GM12864 (cell line): ENCODE results near the gene ZNF775.

Experiments used
- DNase-seq: peaks from one replicate; pipeline ENCODE4 v3.0.0-alpha.2; 2011; ENCODE audit warnings: low read depth
- H3K4me3 ChIP-seq: 2 replicates; pipeline ENCODE4 v1.5.1; 2011; ENCODE audit warnings: mild to moderate bottlenecking, low read depth, low read length, control low read depth
- TF ChIP-seq, protein P1 (sequence below): IDR thresholded peaks from 2 replicates; pipeline ENCODE4 v1.5.1; 2011; ENCODE audit warnings: low read depth, mild to moderate bottlenecking, moderate library complexity, low read length, control low read depth, inconsistent platforms; ENCODE audit errors: missing control alignments

The ZNF775 gene

GRCh38 chr7:150378853-150379440 lies at the start of gene ZNF775:
TSS of gene ZNF775 (plus strand) at chr7:150379330. CDS start at chr7:150388471, 9,141 bp downstream.
- peak within 1 kb of the TSS; percentile 90 for H3K4me3 ChIP-seq
- DNase-seq: no peak
- TF ChIP-seq, protein P1, sequence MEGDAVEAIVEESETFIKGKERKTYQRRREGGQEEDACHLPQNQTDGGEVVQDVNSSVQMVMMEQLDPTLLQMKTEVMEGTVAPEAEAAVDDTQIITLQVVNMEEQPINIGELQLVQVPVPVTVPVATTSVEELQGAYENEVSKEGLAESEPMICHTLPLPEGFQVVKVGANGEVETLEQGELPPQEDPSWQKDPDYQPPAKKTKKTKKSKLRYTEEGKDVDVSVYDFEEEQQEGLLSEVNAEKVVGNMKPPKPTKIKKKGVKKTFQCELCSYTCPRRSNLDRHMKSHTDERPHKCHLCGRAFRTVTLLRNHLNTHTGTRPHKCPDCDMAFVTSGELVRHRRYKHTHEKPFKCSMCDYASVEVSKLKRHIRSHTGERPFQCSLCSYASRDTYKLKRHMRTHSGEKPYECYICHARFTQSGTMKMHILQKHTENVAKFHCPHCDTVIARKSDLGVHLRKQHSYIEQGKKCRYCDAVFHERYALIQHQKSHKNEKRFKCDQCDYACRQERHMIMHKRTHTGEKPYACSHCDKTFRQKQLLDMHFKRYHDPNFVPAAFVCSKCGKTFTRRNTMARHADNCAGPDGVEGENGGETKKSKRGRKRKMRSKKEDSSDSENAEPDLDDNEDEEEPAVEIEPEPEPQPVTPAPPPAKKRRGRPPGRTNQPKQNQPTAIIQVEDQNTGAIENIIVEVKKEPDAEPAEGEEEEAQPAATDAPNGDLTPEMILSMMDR: no peak

DNA sequence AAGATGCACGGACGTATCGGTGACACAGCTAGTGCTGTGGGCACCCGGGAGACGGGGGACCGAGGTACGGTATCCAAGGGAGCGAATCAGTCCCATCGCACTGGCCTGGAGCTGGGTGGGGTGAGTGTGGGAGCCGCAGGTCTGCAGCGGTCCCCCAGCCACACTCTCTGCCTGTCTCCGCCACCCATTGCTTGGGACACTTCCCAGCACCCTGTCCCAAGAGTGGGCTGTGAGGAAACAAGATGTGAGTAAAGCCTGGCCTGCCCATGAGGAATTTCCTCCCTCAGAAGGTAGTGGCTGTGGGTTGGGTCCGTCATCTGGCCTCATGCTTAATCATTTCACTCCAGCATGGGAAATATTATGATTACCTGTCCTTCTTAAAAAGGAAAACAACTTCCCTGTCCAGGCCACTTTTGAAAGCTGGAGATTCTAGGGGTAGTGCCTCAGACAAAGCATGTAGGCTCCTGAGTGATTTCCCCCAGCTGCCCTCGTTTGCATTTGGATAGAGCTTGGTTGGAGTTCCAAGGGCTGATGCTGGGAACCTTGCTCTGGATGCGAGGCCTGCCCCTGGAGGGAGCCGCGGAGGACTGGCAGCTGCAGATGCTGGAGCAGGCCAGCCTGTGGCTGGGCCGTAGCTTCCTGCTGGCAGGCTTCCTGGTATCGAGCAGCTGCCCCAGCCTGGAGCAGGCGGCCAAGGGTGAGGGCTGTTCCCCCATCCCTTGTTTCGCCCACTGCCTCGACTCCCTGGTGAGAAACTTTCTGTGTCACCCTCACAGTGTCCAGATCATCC lies 49.6 kb upstream of the ZNF775 start:
- H3K4me3 ChIP-seq: no peak overlapping the region
- TF ChIP-seq, protein P1: no peak
- no peak for DNase-seq

DNA sequence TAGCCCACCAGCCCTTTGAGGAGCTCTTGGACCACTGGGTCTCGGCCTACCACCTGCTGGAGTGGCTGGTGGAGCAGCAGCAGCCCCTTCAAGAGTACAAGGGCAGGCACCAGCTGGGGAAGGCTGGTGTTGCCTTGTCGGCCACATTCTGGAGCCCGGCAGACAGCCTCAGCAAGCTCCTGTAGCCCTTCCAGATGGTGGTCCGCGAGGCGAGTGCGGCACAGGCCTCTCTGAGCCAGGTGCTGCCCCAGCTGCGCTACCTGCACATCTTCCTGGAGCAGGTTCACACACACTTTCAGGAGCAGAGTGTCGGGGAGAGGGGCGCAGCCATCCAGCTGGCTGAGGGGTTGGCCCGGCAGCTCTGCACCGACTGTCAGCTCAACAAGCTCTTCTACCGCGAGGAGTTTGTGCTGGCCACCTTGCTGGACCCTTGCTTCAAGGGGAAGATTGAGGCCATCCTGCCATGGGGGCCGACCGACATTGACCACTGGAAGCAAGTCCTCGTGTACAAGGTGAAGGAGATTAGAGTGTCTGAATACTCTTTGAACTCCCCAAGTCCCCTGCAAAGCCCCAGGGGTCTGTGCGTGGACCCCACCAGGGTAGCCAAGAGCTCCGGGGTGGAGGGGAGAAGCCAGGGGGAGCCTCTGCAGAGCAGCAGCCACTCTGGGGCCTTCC lies 48.8 kb upstream of the ZNF775 start:
- no peak for DNase-seq
- TF ChIP-seq, protein P1: no peak
- H3K4me3 ChIP-seq: no peak overlapping the region

GRCh38 chr7:150332852-150333635 lies 46.1 kb upstream of the ZNF775 start:
- no peak overlapping the region for H3K4me3 ChIP-seq
- DNase-seq: no peak
- TF ChIP-seq, protein P1: no peak

DNA sequence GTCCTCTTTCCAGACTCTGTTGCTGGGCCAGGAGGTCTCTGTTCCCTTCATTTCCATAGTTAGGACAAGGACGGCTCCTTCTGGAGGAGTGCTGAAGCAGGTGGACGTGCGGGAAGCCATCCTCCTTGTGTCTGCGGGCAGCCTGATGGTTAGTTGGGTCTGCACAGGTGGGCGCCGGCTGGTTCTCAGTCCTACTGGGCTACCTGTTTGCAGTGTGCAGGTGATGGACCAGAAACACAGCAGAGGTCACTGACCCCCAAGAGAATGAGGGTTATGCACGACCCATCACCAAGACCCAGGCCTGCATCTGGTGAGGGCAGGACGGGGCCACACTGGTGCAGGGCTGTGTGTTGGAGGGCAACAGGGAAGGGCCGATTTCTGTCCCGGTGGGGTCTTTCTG lies 45.5 kb upstream of the ZNF775 start:
- no peak overlapping the region for H3K4me3 ChIP-seq
- TF ChIP-seq, protein P1: no peak
- DNase-seq: no peak

DNA sequence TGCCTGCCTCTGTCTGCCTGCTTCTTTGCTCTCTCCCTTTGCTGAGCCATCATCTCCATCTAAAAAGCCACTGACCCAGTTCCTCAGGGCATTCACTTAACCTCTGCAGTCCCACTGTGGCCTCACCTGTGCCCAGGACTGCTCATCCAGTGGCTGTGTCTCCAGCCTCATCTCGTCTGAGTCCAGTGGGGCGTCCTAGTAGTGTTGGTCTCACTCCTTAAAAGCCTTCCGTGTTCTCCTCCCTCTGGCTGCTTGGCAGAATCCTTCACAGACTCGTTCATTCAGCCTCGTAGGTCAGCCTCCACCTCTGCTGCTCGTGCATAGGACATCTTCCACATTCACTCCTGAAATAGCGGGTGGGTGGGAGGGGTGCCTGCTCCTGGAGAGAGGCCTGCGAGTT lies 45.0 kb upstream of the ZNF775 start:
- TF ChIP-seq, protein P1: no peak
- H3K4me3 ChIP-seq: no peak overlapping the region
- no peak for DNase-seq
